Iris pigment epithelial cell (primary cell): ENCODE measurements around the gene KIF26A.

Source experiments
- DNase-seq: peaks from one replicate; pipeline ENCODE4 v3.0.0-alpha.2; 2011; ENCODE audit warnings: low read depth

The KIF26A gene

DNA sequence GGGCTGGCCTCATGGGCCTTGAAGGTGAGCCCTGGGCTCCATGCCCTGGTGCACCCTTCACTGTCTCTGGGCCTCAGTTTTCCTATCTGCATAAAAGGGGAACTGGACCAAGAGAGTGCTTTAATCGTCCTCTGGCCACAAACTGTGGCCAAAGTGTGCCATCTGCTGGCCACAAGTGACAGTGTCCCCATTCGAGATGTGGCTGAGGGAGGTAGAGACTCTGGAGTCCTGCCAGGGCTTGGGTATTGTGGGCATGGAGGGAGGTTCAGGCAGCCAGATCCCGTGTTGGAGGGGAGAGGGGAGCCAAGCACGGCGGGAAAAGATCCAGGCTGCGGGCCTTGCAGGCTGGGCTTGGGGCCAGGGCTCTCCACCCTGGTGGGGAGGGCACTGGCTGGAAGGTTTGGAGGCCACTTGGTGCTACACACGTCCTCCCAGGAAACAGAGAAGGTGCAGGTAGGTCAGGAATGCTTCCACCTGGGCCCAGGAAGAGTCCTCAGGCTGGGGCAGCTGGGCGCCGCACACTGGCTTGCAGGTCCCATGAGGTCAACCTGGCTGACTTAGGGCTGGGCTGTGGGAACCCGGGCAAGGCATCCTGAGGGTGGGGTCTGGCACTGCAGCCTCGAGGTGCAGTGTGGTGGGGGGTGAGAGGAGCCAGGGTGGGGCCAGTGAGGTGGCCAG, 7.3 kb upstream of the KIF26A start:
- DNase-seq, result peak; percentile 35

DNA sequence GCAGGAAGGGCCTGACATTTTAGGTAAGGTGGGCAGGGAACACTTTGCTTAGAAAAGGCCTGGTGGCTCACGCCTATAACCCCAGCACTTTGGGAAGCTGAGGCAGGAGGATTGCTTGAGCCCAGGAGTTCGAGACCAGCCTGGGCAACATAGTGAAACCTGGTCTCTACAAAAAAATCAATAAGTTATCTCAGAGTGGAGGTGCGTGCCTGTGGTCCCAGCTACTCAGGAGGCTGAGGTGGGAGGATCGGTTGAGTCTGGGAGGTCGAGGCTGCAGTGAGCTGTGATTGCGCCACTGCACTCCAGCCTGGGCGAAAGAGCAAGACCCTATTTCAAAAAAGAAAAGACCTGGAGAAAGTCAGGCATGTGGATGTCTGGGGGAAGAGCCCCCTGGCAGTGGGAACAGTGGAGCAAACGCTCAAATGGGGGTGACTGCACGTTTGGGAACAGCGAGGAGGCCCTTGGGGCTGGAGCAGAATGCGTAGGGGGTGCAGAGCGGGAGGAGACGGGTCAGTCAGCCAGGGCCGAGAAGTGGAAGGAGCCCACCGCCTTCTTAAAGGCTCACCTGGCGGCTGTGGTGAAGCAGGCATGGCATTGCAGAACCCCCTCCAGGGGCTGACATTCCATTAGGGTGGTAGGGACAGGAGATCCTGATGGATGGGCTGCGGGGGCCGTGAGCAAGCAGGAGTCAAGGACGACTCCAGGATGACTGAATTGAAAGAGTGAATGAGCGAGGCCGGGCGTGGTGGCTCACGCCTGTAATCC, 6.2 kb upstream of the KIF26A start:
- no peak for DNase-seq

DNA sequence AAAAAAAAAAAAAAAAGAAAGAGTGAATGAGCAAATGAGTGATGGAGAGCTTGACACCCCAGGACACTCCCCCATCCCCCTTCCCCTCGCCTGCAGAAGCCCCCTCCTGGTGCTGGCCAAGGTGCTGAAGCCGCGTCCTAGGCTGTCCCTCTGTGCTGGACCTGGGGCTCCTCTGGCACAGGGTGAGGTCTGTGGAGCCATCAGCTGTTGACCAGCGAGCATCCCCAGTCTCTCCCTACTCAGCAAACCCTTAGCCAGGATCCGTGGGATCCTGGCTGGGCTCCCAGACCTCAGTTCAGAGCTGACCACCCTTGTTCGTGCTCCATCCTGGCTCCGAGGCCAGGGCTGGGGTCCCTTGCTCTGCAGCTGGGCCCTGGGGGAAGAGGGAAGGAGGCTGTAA, 5.4 kb upstream of the KIF26A start:
- DNase-seq, result no peak

DNA sequence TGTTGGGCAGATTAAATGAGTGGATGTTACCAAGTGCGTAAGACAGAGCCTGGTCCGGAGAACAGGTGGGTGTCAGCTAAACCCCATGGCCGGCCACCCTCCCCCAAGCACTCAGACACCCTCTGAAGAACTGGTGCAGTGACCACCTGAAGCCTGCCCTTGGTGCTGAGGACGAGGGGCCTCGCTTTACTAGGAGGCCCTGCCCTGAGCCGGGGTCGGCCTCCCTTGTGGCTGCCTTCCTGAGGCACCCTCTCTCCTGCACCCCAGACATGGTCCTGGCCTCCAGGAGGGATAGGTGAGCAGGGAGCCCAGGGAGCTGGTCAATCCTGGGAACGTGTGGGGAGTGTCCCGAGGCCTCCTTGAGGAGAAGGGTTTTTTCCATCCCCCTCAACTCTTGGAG, 4.9 kb upstream of the KIF26A start:
- DNase-seq, result no peak

DNA sequence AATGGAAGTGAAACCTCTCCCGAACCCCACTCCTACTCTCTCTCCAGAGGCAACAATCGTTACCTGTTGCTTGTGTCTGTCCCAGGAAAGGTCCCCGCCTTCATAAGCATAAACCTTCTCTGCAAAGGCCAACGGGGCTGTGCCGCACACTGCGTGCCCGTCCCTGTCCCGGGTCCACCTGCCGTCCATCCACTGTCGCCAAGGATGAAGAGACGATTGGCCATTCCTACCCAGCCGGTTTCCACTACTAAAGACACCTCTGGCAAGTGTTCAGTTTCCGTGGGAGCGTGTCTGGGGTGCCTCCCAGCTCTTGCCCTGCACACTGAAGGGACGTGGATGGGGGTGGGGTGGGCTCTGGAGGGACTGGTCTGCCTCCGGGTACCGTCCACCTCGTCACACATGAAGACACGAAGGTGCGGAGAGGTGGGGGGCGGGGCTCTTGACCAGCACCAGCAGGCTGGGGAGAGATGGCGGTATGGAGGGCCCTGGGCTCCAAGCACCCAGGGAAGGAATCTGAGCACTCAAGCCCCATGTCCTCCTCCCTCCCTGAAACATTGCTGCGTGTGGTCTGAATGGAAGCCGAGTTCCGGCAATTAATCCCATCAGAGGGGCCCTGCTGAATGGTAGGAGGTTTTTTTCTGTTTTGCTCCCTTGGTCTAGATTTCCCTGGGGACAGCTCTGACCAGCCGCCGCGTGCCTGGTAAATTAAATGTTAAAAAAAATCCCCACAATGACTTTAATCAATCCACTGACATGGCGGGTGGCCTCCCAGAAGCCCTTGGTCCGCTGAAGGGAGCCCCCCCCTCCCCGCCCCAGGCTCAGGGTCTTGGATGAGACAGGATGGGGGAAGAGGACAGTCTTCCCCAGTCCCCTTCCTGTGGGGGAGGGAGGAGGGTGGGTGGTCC, 4.1 kb upstream of the KIF26A start:
- no peak for DNase-seq

DNA sequence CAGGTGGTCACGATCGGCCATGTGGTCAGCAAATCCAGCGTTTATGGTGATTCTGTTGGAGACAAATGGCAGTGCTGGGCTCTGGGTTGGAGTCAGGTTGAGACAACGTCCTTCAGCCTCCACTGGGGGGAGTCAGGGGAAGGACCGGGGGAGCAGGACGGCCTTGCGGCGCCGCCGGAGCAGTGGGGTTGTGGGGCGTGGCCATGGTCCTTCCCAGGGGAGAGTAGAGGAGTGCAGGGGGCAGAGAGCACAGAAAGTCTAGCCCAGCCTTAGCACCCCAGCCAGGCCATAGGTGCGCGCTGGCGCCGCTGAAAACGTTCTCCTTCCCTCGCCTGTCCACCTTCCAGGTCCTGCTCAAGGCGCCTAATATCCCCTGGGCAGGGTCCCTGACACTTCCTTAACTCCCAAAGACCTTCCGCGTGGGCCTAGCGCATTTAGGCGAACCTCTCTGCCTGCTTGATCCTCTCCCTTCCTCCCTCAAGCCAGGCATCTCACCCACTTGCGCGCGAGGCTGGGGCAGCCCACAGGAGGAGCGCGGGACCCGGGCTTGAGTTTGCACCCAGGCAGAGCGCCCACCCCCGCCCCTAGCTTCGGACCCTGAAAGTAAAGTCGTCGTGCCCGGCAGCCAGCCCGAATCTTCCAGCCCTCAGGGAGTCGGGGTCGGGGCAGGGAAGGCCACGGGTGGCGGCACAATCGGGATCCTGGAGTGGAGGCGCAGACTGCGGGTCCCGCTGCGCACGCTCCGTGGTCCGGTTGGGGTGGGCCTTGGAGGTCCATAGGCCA, 3.1 kb upstream of the KIF26A start:
- DNase-seq, result peak; percentile 34

DNA sequence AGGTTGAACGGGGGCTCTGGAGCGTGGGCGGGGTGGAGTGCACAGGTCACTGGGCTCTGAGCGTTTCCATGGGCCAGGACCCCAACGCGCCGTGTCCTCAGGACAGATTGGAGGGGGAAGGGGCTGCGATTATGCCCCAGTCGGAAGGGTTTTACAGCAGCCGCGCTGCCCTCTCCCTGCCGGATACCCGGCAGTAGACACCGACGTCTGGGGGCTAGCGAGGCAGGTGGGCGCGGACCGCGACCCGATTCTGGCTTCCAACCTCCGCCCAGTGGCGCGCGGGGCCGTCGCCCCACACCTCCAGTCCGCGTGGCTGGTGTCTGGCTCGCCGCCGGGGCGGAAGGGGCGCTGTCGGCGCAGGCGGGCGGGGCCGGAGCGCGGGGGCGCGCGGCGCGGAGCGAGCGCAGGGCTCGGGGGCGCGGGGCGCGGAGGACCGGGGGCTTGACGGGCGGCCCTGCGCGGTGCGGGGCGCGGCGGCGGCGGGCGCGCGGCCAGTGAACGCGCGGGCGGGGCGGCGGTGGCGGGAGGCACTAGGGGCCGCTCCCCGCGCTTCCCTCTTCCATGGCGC, 2.4 kb upstream of the KIF26A start:
- no peak for DNase-seq

DNA sequence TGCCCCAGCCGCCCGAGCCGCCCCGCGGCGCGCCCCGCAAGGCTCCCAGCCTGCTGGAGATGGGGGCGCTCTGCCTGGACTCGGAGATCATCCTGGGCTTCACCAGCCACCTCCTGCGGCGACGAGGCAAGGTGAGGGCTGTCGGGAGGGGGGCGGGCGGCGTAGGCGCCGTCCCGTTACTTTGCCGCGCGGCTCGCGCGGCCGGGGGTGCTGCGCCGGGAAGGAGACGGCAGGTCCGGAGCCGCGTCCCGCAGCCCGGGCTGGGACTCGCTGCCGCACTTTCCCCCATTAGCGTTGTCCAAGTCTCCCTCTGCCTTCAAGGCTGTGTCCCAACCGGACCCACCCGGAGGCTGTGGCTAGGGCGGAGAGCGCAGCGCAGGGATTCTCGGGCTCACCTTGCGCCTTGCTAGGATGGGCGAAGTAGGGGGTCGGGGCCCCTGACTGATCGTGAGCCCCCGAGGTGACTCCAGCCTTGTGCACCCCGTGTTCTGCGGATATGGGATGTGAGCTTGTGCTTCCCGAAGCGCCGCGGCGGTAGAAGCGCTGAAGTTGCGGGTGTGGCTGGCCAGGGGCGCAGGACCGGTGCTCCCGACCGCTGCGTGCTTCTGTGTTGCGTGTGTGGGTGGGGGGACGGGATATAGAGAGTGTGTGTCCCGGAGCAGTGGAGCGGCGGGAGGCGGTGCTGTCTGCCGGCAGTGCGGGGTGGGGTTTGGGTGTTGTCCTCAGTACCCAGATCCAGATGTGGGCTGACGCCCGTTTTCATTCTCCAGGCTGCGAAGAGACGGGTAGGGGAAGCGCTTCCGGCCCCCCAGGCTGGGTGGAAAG, 1.7 kb upstream of the KIF26A start:
- DNase-seq, result no peak

DNA sequence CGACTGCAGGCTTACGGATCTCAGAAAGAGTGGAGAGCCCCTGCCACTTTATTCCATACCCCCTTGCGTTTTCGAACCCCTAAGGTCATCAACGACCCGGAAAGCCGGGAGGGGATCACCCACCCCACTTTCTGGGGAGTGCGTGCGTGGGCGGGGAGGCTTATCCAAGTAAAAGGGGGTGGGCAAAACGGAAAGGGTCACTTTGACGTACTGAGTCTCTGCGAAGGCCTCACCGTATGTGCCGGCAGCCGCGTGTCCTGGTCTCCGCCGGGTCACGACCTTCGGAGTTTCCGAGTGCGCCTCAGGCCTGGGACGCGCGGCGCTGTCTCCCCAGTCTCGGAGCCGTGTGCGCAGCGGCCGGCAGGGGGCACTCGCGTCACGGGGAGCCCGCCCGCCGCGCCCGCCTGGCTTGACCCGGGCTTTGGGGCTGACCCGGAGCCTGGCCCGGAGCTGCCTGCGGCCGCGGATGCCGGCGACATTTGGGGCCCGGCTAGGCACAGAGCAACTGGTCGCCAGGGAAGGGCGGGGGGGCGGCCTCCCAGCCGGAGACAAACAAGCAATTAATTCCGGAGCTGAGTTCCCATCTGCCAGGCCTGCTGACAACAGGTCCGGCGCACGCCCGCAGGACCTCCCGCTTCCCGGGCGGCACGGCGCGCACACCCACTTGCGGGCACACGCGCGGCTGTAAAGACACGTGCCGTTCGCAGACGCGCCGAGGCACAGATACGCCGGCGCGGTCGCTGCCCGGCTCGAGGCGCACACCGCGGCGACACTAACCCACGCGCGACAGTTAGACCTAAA, 890 bp upstream of the KIF26A start:
- peak; percentile 46 for DNase-seq

DNA sequence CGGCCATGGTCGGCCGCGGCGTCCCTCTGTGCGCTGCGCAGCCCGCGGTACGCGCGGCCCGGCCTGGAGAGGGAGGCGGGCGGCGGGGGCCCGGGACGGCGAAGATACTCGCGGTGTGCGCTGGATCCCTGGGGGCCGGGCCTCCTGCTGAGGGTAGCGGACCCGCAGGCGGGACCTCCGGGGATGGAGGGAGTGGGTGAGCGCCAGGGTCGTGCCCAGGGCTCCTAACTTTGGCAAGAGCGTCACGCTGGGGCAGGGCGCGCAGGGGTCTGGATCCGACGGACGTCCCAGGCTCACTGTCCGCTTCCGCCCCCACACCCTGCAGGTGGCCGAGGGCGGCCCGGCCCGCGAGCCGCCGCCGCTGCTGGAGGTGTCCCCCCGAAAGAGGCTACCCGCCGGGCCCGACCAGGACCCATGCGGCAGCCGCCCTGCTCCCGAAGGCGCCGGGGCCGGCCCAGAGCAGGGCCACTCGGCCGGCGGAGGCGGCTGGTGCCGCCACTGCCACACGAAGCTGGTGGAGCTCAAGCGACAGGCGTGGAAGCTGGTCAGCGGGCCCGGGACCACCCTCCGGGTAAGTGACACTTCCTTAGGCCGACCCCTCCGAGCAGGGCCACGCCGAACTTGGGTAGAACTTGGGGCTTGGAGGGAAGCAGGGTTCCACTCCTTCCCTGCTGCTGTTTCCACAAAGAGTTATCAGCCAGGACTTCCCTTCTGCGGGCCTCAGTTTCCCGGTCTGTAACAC, 502 bp downstream of the KIF26A start:
- peak; percentile 18 for DNase-seq

DNA sequence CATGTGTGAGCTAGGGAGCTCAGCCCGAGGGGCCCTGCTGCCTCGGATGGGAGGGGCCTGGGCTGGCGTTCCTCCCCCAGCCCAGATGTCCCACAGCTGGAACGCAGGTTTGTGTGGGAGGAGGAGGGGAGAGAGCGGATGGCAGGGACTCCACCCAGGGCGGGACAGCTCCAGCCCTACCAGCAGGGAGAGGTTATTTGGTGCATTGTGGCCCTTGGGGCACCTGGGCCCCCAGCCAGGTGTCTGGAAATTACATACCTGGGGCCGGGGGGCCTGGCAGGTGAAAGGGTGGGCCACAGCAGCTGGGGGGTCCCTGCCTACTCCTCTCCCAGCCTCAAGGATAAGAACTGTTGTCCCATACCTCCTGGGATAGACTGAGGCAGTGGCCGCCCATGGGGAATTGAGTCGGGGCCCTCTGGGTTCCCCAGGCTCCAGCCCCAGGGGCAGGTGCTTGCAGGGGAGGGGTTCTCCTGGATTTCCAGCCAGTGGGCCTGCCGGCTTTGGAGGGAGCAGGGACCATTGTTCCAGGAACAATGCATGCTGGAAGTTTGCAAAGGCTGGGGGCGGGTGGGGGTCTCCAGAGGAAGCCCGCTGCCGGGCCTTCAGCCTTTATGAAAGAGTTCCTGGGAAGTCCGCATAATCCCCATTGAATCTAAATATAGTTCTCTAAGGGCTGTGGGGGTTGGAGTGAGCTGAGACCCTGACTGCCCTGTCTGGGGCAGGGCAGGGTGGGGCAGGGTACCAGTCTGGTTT, 1.2 kb downstream of the KIF26A start:
- no peak for DNase-seq

DNA sequence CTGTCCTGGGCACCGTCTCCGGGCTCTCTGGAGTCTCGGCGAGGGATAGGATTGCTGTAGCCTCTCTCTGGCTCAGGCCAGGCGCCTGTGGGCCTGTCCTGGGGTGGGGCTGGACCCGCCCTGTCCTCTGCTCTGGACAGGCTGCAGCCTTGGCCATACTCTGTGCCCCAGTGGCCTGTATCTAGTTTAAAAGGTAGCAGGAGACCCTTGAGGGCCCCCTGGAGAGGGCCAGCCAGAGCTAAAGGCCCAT, 1.8 kb downstream of the KIF26A start:
- DNase-seq, result no peak

DNA sequence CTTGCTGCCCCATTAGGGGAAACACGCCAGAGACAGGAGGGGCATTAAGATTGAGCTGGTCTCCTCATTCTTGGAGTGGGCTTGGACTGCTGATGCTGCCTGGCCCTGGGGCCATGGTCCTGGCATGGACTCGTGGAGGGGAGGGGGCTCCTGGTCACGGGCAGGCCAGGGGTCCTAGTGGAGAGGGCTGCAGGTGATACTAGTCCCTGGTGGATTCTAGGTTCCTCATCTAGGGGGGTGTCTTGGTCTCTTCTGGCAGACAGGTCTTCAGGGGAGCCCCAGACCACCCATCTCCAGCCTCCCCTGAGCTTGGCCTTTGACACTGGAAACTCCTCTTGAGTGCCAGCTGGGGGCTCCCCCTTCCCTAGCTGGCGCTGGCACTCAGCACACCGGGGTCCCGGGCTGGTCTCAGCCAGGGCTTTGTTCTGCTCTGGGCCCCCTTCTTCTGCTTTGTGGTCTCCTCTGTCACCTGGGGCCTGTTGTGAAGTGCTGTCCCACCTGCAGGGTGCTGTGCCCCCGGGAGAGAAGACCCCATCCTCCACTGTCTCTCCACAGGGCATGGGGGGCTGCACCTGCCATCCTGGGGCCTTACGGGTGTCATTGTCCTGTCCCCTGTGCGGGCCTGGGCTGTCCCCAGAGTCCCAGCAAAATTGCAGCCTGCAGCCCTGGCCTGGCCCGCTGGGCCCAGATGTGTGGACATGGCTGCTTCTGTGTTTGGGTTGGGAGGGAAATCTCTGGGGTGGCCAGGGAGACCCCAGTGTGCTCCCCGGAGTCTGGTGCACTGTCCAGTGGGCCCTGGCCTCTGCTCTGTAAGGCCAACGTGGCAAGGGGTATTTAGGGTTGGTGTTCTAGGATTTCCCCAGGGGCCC, 2.3 kb downstream of the KIF26A start:
- DNase-seq, result no peak

DNA sequence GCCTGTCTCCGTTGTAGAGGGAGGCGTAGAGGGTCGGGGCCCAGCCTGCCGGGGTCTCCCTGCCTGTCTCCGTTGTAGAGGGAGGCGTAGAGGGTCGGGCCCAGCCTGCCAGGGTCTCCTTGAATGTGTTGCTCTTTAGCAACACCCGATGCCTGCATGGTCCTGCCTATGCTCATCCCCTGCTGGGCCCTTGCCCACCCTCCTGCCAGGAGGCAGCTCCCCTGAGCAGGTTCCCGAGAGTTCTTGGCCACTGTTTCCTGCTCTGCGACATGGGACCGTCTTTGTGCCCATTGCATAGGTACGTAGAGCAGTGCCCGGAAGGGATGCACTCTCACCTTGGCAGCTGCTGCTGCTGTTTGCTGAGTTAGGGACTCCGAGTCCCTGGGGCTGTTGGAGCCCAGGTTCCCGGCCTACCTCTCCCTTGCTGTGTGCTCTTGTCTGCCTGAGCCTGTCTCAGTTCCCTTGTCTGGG, 3.3 kb downstream of the KIF26A start:
- no peak for DNase-seq

DNA sequence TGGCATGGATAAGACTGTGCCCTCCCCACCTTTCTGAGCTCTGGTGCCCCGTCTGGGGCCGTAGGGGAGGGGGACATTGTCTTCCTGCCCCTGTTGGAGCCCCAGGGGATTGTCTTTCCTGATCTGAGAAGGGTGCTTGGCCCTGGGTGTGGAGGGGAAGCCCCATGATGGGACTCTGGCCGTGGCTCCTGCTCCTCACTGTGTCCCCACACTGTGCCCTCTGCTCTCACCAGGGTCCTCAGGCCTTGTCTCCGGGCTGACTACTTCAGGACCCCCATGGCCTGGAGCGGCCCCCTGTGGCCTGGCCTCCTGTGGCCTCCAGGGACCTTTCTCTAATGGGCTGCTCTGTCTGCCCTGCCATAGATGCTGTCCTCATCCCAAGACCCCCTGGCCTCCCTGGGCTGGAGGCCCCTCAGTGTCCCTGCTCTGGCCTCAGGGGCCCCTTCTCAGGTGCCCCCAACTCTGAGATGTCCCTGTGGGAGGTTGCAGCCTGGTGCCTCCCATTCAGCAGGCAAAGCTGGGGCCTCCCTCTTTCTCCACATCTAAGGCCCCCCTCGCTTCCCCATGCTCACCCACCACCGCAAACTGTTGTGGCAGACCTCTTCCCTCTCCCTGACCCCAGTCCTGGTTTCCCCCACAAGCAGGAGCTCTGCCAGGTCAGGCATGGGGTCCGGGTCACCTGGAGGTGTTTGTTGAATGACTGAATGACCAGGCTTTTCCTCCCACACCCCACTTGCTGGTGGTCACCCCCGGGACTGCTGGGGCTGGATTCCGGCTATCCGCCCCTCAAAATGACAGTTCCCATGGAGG, 4.0 kb downstream of the KIF26A start:
- no peak for DNase-seq

DNA sequence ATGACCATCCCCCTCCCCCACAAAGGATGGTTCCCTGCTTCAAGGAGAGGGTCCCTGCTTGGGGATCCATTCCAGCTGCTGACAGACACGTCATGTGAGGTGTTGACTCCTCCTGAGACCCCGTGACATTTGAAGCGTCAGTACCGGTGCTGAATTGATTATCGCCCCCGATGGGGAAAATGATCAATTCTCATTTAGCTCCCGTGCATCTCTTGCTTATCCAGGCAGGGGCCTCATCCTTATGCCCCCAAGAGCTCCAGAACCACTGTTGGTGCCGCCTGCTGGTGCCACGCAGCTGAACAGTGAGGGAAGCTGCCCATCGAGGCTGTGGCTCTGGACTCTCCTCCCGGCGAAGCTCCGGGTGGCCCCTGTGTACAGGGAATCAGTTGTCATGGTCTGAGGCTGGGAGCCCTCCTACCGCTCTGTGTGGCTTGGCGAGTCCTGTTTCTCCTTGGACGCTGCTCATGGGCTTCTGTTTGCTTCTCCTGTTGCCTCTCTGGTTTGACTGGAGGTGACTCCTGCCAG, 4.6 kb downstream of the KIF26A start:
- DNase-seq, result no peak
